Effector CD4-positive, alpha-beta T cell (primary cell): ENCODE measurements around the gene PRDM12.
A peak's percentile ranks its signal among the peaks of the same experiment; 100 is the strongest.
"Not testable (repeated sequence)": the region's sequence is repeated elsewhere in the genome, so short reads cannot be mapped to it uniquely, and the experiment has no call there.

Experiments used
- DNase-seq: peaks from one replicate; pipeline ENCODE4 v3.0.0-alpha.2; 2020

PRDM12 gene

DNA sequence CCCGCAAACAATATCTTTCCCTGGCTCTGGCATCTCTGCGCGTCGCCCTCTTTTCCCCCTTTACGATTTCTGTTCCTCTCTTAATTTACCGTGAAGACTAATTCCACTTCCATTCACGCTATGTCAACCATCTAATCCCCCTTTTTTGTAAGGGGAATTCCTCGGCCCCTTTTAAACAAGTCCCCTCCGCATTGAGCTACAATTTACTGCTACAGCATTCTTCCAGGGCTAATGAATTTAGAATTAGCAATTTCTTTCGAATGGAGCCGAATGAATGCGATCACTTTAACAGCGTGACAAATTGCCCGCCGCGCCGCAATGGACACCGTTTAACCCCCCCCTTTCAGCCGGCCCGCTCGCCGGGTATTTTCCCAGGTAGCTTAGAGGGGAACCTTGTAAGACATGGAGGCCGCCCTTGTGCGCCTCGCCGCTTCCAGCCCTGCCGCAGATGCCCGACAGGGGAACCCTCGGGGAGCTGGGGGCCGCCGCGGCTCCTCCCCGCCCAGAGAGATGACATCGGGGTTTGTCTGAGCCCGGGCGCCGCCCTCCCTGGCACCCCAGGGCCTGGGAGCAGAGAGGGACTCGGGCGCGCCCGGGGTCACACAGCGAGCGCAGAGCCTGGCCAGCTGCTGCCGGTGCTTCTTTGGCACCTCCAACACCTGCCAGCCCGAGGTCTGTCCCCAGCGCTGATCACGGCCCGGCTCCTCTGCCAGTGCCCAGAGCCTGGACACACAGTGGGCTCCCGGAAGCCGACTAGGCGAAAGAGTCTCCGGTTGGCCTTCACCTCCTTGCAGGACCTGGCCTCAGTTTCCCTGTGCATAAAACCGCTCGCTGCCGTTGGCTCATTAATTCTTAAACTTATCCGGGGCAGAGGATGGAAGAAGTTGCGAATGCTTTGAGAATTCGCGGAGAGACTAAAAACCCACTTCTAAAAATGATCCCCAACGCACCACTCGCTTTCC lies 1.3 kb downstream of the PRDM12 start:
- DNase-seq, result no peak

DNA sequence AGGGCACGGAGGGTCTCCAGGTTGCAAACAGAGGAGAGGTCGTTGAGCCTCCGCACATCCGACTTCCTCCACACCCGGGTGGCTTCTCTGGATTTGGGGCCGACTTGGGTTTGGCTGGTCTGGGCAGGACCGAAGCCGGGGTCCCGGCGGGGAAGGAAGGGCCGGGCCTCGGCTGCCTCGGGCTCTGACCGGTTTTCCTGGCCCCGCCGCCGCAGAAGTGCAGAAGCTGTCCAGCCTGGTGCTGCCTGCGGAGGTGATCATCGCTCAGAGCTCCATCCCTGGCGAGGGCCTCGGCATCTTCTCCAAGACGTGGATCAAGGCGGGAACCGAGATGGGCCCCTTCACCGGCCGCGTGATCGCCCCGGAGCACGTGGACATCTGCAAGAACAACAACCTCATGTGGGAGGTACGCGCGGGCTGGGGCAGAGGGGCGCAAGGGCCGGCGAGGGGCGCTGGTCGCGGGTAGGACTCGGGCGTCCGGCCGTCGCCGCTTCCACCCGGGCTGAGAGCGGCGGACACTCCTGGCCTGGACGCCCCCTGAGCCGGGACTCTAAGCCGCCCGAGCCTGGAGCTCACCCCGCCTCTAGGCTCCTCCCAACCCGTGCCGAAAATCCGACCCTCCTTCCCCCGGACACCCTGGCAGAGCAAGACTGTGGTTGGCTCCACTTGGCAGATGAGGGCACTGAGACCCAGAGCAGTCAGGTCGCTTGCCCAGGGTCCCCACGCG lies 2.2 kb downstream of the PRDM12 start:
- DNase-seq, result no peak

DNA sequence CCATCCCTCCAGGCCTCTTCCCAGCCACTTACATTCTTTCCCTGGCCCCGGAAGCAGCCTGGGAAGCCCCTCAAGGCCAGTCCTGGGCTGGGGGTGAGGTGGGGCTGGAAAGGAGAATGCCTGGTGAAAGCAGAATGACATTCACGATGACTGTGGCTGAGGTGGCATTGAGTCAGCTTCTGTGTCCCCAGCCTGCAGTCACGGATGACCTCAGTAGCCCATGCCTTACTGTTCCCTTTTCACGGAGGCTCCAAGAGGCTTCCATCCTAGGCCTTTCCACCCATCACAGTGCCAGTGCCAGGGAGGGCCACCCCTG lies 2.7 kb downstream of the PRDM12 start:
- no peak for DNase-seq

DNA sequence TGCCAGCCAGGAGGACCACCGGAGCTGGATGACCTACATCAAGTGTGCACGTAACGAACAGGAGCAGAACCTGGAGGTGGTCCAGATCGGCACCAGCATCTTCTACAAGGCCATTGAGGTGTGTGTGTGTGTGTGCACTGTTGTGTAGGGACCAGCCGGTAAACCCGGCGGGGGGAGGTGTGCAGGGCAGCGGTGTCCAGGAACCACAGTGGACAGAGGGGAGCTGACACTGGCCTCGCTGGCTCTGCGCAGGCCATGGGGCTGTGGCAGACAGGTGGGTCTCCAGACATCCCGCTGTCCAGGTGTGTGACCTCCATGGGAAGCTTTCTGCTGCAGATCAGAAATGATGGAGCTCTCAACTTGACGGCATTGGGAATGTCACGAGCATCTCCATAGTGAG lies 3.8 kb downstream of the PRDM12 start:
- DNase-seq, result no peak

DNA sequence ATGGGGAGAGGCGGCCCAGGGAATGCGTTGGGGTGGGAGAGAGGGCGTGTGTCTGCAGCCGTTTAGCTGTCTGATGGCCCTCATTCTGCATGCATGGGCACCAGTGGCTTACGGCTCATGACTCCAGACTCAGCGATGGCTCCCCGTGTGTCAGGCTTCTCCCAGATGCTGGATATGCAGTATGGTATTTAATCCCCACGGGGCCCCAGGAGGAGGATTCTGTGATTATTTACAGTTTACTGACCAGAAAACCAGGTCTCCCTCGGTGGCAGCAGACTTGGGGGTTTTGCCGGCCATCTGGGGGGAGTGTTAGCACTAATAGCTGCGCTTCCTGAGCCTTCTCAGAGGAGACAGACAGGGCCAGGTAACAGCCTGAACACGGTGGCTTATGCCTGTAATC lies 4.3 kb downstream of the PRDM12 start:
- DNase-seq, result no peak

DNA sequence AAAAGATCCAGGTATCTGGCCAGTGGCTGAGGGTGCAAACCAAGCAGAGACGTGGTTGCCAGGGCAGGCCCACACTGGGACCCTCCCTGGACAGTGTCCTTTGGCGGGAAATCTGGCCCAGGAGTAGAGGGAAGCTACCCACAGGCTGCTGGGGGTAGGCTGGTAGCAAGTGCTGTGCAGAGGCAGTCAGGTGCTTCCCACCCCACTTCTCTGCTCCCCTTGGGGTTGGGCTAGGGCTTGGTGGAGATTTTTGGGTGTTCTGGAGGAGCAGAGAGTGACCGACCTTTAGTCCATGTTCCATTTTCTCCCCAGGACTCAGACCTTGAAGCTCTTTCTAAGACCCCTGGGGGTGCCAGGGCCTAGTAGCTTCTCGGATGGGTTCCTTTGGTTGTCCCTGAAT lies 5.6 kb downstream of the PRDM12 start:
- no peak for DNase-seq

DNA sequence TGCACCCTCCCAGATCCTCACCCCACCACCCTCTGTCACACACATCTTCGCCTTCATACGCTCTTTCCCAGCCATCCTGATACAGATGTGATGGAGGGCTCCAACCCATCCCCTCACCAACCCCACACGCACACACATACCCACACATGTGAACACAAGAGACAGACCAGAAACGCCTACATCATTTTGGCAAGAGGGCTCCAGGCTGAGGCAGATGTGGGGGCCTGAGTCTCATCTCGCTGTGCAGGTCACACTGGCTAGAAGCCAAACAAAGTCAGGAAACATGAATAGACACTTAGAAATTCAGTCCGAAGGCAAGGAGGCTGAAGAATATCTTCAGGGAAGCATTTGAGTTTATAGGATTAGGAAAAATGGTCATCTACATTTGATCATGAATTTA lies 6.2 kb downstream of the PRDM12 start:
- no peak for DNase-seq

DNA sequence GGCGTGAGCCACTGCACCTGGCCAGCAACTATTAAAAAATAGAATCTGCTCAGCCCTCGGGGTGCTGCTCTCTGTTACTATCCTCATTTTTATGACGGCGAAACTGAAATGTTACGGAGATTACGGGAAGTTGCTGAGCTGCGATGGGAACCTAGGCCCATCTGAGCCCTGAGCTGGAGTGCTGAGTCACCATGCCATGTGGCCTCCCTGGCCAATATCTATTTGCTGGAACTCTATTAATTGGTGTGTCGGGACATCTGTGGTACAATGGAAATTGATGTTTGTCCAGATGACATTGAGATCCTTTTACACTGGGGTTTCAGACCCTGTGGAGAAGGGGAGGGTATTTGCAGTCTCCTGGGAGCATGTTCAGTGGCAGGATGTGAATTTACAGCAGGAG lies 8.1 kb downstream of the PRDM12 start:
- no peak for DNase-seq

DNA sequence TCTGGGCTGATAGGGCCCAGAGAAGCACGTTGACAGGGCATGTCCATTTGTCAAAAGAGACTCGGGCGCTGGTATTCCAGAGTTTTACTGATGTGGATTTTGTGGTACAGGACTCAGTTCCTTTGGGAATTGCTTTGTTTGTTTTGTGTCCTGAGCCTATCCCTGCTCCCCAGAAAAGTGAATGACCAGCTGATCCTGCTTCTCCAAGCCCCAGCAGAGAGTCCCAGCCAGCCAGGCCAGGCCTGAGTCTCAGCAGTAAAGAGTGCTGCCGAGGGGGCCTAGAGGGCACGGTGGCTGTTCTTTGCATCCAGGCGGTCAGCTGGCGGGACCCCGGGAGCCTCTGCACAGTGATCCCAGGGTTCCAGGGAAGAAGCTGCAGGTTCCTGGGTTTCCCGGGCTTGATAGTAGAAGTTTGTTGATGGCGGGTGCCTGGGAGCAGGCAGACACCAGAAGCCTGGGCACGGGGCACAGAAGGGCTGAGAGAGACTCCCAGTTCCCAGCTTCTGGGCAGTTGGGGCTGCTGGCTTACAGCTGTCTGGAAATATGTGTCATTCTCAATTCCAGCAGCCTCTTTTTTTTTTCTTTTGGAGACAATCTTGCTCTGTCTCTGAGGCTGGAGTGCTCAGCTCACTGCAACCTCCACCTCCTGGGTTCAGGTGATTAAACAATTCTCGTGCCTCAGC lies 8.7 kb downstream of the PRDM12 start:
- no peak for DNase-seq

DNA sequence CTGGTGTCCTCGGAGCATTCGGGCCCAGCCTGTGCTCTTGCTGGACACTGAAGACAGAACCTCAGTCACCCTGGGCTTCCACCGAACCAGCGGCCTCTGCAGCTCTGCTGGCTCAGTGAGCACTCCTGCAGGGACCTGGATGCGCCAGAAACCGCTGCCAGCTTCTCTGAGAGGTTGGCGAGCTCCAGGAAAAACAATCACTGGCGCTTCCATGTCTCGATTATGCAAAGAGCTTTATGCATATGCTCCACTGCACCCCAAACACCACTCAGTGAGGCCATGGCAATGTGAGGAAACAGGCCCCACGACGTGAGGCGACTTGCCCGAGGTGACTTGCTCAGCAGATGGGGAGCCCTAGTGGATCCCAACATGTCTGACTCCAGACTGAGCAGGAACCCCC lies 11.0 kb downstream of the PRDM12 start:
- no peak for DNase-seq

DNA sequence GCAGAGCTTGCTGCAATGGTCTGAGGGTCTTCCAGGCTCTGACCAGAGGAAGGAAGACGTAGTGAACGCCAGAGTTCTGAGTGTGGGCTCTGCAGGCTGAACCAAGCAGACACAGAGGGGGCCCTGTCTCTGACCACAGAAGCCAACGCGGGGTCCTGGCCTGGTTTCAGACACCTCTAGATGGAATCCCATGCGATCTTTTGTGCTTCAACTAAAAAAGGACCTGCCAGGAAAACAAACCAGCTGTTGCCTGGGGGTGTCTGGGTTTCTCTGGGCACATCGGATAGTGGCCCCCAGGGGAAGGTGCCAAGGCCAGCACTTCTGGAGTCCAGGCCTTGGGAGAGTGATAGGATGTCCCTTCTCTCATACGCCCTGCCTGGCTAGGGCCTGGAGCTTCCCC lies 12.9 kb downstream of the PRDM12 start:
- no peak for DNase-seq

DNA sequence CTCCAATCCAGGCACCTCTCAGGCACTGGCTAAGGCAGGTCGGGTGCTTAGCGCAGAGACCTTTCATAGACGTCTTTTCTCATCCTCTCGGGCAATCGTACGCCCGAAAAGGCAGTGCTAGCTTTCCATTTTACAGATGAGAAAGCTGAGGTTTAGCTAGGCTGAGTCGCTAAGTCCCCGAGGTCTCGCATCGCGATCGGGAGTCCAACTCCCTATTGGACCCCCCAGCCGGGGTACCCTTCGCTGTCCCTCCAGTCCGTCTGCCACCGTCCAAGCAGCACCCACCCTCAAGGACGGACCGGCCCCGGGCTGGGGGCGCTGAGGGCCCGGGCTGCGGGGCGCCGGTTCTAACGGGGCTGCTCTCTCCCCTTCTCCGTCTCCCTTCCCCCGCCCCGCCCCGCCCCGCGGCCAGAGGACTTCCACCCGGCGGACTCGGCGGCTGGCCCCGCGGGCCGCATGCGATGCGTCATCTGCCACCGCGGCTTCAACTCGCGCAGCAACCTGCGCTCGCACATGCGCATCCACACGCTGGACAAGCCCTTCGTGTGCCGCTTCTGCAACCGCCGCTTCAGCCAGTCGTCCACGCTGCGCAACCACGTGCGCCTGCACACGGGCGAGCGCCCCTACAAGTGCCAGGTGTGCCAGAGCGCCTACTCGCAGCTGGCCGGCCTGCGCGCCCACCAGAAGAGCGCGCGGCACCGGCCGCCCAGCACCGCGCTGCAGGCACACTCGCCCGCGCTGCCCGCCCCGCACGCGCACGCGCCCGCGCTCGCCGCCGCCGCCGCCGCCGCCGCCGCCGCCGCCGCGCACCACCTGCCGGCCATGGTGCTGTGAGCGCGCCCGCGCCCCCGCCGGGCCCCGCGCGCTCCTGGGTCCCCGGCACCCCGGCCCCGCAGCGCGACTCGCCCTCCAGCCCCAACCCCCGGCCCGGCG lies 16.7 kb downstream of the PRDM12 start:
- peak; percentile 20 for DNase-seq

DNA sequence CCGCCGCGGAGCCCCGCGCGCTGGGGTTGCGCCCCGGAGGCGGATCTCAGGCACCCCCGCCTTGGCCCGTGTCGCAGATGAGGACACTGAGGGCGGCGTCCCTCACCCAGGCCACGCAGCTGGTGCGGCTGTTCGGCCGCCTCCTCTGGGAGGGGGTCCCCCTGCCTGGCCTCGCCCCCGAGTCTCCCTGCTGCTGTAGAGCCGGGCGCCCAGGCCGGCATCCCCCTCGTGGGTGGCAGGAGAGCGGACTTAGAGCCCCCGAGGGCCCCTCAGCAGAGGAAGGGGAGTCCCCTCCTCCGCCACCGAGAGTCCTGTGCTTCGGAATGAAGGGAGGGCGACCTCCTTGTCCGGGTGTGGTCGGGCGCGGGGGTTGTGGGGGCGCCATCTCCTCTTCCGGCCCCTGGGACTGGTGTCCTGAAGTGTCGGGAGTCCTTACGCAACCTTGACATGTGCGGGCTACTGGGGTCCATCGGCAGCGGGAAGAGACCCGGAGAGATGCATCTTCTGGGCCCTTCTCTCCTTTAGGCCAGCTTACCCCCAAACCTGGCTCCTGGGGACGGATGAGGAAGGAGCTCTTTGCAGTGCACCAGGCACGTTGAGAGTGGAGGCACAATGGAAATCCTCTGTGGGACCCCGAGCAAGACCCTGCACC lies 17.5 kb downstream of the PRDM12 start:
- no peak for DNase-seq

DNA sequence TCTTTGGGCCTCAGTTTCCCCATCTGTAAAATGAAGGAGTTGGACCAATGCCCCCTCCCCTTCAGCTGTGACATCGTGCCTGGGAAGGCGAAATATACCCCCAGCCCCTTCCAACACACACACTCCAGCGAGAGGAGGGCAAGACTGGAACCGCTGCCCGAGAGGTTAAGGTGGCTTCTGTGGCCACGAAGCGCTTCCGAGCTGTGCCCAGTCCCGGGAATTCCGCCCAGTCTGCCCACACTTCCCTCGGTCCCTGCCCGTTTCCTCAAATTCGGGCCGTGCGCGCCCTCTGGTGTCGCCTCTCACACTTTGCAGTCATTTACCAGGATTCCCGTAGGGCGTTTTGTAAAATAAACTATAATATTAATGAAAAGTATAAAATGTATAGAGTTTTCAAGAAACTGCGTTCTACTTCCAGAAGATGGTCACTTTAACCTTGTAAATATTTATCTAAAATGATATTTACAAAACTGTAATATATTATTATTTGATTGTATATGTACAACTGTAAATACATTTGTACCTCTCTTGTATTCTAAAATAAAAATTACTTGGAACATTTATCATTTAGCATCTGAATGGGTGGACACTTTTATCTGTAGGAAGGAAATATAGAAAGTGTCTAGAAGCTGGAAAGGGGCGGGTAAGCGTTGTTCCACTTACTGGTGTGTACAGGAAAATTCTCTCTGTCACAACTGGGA lies 18.2 kb downstream of the PRDM12 start:
- peak; percentile 43 for DNase-seq

DNA sequence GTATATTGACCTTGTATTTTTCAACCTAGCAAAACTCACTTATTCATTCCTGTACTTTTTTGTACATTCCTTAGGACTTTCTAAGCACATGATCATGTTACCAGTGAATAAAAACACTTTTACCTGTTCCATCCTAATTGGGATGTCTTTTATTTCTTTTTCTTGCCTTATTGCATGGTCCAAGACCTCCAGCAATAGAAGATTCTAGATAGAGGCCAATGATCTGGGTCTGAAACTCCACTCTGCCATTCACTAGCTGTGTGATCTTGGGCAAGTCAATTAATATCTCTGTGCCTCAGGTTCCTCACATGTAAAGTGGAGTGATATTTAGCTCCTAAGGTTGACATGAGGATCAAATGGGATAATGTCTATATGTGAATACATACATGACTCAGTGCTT lies 20.7 kb downstream of the PRDM12 start:
- DNase-seq, result no peak

DNA sequence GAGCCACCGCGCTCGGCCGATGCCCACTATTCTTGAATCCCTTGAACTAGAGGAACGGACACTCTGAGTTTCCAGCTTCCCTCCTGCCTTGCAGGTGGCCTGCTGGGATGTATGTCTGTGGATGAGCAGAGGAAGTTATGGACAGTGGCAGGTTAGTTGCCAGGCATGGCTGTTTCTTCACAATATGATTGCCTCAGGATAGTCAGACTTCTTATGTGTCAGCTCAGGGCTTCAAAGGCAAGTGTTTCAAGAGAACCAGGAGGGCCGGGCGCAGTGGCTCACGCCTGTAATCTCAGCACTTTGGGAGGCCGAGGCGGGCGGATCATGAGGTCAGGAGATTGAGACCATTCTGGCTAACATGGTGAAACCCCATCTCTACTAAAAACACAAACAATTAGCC lies 21.6 kb downstream of the PRDM12 start:
- DNase-seq, result not testable (repeated sequence)

DNA sequence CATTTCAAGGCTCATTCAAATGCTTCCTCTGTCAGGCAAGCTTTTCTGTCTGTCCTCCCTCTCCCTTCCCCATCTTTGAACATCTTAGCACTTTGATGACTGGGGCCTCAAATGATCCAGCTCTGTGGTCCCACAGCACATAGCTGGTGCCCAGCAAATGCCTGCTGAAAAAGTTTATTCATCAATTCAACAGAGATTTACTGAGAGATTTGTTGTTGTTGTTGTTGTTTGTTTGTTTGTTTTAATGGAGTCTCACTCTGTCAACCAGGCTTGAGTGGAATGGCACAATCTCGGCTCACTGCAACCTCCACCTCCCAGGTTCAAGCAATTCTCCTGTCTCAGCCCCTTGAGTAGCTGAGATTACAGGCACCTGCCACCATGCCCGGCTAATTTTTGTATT lies 23.2 kb downstream of the PRDM12 start:
- DNase-seq, result no peak

DNA sequence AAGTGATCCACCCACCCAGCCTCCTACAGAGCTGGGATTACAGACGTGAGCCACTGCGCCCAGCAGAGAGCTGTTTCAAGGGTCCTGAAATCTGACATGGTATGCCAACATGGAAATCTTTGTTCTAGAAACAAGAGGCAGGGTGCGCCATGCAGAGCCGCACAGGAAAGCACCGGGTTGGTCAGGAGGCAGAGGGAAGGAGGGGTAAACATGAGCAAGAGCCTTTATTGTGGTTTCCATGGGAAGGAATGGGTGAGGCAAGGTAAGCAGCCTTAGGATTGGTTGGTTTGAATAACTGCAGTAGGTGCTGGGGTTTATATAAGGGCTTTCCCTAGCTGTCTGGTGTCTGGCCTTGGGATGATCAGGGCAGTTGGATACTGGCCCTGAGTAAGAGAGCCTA lies 23.7 kb downstream of the PRDM12 start:
- DNase-seq, result no peak

DNA sequence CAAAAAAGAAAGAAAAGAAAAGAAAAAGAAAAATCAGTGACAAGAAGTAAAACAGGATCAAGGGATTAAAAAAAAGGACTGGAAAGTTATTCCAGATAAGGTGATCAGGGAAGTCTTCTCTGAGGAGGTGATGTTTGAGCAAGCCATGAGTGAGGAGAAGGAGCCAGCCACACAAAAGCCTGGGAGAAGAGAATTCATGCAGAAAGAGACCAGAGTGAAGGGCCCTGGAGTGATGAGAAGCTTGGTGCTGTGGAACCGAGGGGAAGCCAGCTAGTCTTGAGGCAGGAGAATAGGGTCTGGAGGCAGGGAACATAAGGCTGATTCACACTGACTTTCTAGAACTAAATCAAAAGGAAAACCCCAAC lies 25.2 kb downstream of the PRDM12 start:
- no peak for DNase-seq

DNA sequence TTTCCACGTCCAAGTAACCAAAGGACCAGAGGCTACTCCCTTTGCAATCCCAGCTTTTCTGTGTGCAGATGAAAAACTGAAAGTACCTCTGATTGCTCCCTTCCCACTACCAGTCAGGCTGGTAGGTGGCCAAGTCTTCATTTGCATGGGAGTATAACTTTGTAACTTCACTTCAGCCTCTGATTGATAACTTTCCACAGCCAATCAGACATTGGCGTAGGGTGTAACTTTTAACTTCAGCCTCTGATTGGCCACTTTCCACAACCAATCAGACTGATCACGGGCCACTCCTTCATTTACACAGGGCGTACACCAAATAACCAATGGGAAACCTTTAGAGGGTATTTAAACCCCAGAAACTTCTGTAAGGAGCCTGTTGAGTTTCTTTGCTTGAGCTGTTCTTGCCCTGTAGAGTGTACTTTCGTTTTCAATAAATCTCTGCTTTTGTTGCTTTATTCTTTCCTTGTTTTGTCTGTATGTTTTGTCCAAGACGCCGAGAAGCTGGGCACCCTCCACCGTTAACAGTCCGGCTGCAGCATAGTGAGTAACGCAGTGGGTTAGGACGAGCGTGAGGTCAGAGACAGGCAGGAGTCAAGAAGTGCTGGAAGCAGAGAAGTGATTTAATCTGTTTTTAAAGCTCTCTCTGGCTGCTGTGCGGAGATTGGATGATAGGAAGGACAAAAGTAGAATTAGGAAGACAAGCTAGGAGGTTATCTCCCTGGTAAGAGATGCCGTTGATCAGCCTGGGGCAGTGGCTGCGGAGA lies 25.7 kb downstream of the PRDM12 start:
- no peak for DNase-seq

DNA sequence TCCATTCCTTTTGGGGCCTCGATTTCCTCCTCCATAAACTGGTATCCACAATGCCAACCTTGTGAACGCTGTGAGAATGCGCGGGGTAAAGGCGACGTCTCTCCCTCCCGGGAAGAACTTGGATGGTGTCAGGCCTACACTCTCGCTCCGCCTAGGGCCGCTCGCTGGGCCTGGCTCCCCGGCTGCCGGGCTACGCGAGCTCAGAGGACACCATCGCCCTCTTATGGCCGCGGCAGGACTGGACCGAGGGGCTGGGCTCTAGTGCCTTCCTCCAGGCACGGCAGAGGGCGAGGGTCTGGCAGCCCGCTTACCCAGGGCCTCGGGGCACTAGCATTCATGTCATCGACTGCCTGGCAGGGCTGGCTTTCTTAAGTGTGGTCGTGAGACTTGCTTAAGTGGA lies 27.9 kb downstream of the PRDM12 start:
- no peak for DNase-seq
